GM21515 (cell line): ENCODE measurements around the gene RNF113B.

ENCODE experiments used
- ATAC-seq: cut with Tn5 transposase; IDR thresholded peaks from one replicate; pipeline ENCODE4 v1.9.1; 2021; ENCODE audit not compliant: unreplicated experiment

RNF113B gene

GRCh38 chr13:98175043-98175442, 2.0 kb downstream of the RNF113B start:
- no peak for ATAC-seq

GRCh38 chr13:98174307-98174706, 2.8 kb downstream of the RNF113B start:
- ATAC-seq = no peak

- ATAC-seq = no peak
These were observed 3.5 kb downstream of the RNF113B start for GRCh38 chr13:98173431-98174152.

- no peak for ATAC-seq
These were observed 4.3 kb downstream of the RNF113B start for GRCh38 chr13:98172590-98173422.

GRCh38 chr13:98171900-98172589, 5.0 kb downstream of the RNF113B start:
- no peak for ATAC-seq

GRCh38 chr13:98169331-98169730, 7.7 kb downstream of the RNF113B start:
- ATAC-seq = no peak

- ATAC-seq = no peak
These were observed 14.1 kb downstream of the RNF113B start for GRCh38 chr13:98162935-98163334.

- no peak for ATAC-seq
These were observed 18.7 kb downstream of the RNF113B start for GRCh38 chr13:98158172-98158899.

- no peak for ATAC-seq
These were observed 19.5 kb downstream of the RNF113B start for GRCh38 chr13:98157609-98158008.

GRCh38 chr13:98157188-98157587, 19.9 kb downstream of the RNF113B start:
- ATAC-seq = no peak

- ATAC-seq = no peak
These were observed 20.8 kb downstream of the RNF113B start for GRCh38 chr13:98156259-98156658.

GRCh38 chr13:98155475-98156109, 21.5 kb downstream of the RNF113B start:
- no peak for ATAC-seq

GRCh38 chr13:98150832-98151479, 26.1 kb downstream of the RNF113B start:
- no peak for ATAC-seq

- ATAC-seq = no peak
These were observed 29.5 kb downstream of the RNF113B start for GRCh38 chr13:98147521-98147920.

- no peak for ATAC-seq
These were observed 32.2 kb downstream of the RNF113B start for GRCh38 chr13:98144801-98145350.

- ATAC-seq = no peak
These were observed 32.9 kb downstream of the RNF113B start for GRCh38 chr13:98144027-98144741.

GRCh38 chr13:98143601-98144026, 33.5 kb downstream of the RNF113B start:
- ATAC-seq = no peak

- peak; percentile 23 for ATAC-seq
These were observed 33.9 kb downstream of the RNF113B start for GRCh38 chr13:98143157-98143553.
